Measurements from ENCODE around the gene MYCBP2. TPM values are rescaled to one million over a fixed set of nuclear protein-coding genes. Genes with fewer than 3 reads are reported as not detected.

MYCBP2 gene
- total RNA-seq, 1 experiment from 2014 or later, result 55.6 TPM

DNA sequence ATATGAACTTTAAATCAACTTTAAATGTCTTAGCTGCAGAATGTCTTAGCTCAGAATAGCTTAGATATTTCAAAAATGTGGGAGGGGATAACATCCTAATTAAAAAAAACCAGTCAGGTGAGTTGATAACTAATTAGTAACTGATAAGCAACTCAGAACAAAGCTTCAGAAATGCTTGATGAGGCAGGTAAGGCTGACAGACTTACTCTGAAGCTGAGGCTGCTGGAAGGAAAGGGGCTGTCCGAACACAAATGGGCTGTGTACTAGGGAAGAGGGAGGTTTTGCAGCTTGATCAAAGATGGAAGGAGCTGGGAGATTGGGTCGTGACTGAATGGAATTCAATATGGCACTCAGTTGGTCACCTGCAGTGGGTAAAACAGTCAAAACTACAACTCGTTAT lies 208.8 kb downstream of the MYCBP2 start:
- no peaks in the 10 kb centered on the region for H3F3A ChIP-seq (ENCODE audit: insufficient read depth, low read depth)
- no peaks in the 10 kb centered on the region for H3K9me2 ChIP-seq (ENCODE audit: insufficient read depth)
- intact Hi-C loops (cut with micrococcal nuclease; ENCODE audit: unreplicated experiment), result no loop called here
- no peaks in the 10 kb centered on the region for H3K4me1 ChIP-seq (replicated peaks; ENCODE audit: insufficient read depth)
- no peak overlapping the region for H2AFZ ChIP-seq
- no peak overlapping the region for H3K4me2 ChIP-seq
- no peaks in the 10 kb centered on the region for H3K27me3 ChIP-seq (ENCODE audit: insufficient read depth, low read depth)
- no peaks in the 10 kb centered on the region; the same call in 1 of the 2 replicates for H3K36me3 ChIP-seq (ENCODE audit: low read depth)
- BruUV-seq (replicated peaks), result no TSS peak
- POLR2A ChIA-PET (ENCODE audit: unreplicated experiment), result no interaction called here
- CTCF ChIA-PET, result no interaction called here
- no peaks in the 10 kb centered on the region for H4K20me1 ChIP-seq (ENCODE audit: insufficient read depth)
- H3K27ac ChIP-seq, result no peak overlapping the region
- DNase-seq, result no peak
- H3K79me2 ChIP-seq (ENCODE audit: low read depth), result no peaks in the 10 kb centered on the region
- TF ChIP-seq EZH2 (IDR thresholded peaks at IDR 0.05; ENCODE audit: low read depth), result no peak
- TF ChIP-seq, protein P1, sequence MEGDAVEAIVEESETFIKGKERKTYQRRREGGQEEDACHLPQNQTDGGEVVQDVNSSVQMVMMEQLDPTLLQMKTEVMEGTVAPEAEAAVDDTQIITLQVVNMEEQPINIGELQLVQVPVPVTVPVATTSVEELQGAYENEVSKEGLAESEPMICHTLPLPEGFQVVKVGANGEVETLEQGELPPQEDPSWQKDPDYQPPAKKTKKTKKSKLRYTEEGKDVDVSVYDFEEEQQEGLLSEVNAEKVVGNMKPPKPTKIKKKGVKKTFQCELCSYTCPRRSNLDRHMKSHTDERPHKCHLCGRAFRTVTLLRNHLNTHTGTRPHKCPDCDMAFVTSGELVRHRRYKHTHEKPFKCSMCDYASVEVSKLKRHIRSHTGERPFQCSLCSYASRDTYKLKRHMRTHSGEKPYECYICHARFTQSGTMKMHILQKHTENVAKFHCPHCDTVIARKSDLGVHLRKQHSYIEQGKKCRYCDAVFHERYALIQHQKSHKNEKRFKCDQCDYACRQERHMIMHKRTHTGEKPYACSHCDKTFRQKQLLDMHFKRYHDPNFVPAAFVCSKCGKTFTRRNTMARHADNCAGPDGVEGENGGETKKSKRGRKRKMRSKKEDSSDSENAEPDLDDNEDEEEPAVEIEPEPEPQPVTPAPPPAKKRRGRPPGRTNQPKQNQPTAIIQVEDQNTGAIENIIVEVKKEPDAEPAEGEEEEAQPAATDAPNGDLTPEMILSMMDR (conservative IDR thresholded peaks at IDR 0.05), result no peak
- no peak overlapping the region for H3K4me3 ChIP-seq
- H3K9me3 ChIP-seq (ENCODE audit: insufficient read depth, low read depth), result no peaks in the 10 kb centered on the region

GRCh38 chr13:77114271-77114670 lies 212.6 kb downstream of the MYCBP2 start:
- Histone ChIP-seq H3K36me3 (ENCODE audit: low read depth) (no peaks in the 10 kb centered on the region; the same call in 1 of the 2 replicates), H3K9me2 (ENCODE audit: insufficient read depth) (no peaks in the 10 kb centered on the region), H3K4me2 (no peak overlapping the region), H3K27me3 (ENCODE audit: insufficient read depth, low read depth) (no peaks in the 10 kb centered on the region), H4K20me1 (ENCODE audit: insufficient read depth) (no peaks in the 10 kb centered on the region), H3K4me1 (replicated peaks; ENCODE audit: insufficient read depth) (no peaks in the 10 kb centered on the region), H3K79me2 (ENCODE audit: low read depth) (no peaks in the 10 kb centered on the region), H3F3A (ENCODE audit: insufficient read depth, low read depth) (no peaks in the 10 kb centered on the region), H3K9me3 (ENCODE audit: insufficient read depth, low read depth) (no peaks in the 10 kb centered on the region), H2AFZ (no peak overlapping the region), H3K27ac (no peak overlapping the region), H3K4me3 (no peak overlapping the region)
- CTCF ChIA-PET, result no interaction called here
- POLR2A ChIA-PET (ENCODE audit: unreplicated experiment), result no interaction called here
- DNase-seq, result no peak
- BruUV-seq (replicated peaks), result no TSS peak
- intact Hi-C loops (cut with micrococcal nuclease; ENCODE audit: unreplicated experiment), result no loop called here
- TF ChIP-seq, protein P1 (conservative IDR thresholded peaks at IDR 0.05), result no peak
- TF ChIP-seq EZH2 (IDR thresholded peaks at IDR 0.05; ENCODE audit: low read depth), result no peak

DNA sequence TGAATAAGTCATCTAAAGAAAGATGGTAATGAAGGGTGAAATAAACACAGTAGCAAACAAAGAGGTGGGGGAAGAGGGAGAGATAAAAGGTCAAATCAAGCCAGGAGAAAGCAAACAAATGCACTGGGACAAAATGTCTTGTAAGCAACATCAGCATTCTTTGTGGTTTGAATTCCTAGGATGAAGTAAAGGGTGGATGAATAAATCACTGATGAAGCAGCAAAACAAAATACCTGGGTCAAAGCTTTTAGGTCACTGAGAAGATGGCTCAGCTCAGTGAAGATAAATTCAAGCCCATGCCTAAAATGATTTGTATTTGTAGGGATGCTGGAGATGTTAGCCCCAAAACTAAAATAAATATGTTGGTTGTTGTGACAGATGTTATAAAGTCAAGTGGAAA lies 213.4 kb downstream of the MYCBP2 start:
- H3K4me1 ChIP-seq (replicated peaks; ENCODE audit: insufficient read depth), result no peaks in the 10 kb centered on the region
- BruUV-seq (replicated peaks), result no TSS peak
- H3K4me2 ChIP-seq, result no peak overlapping the region
- H2AFZ ChIP-seq, result no peak overlapping the region
- ChIA-PET CTCF (no interaction called here), POLR2A (ENCODE audit: unreplicated experiment) (no interaction called here)
- no peaks in the 10 kb centered on the region; the same call in 1 of the 2 replicates for H3K36me3 ChIP-seq (ENCODE audit: low read depth)
- H3K9me2 ChIP-seq (ENCODE audit: insufficient read depth), result no peaks in the 10 kb centered on the region
- no peaks in the 10 kb centered on the region for H3F3A ChIP-seq (ENCODE audit: insufficient read depth, low read depth)
- no peaks in the 10 kb centered on the region for H3K27me3 ChIP-seq (ENCODE audit: insufficient read depth, low read depth)
- H3K4me3 ChIP-seq, result no peak overlapping the region
- no peaks in the 10 kb centered on the region for H3K79me2 ChIP-seq (ENCODE audit: low read depth)
- H3K9me3 ChIP-seq (ENCODE audit: insufficient read depth, low read depth), result no peaks in the 10 kb centered on the region
- H4K20me1 ChIP-seq (ENCODE audit: insufficient read depth), result no peaks in the 10 kb centered on the region
- no peak for TF ChIP-seq EZH2 (IDR thresholded peaks at IDR 0.05; ENCODE audit: low read depth)
- TF ChIP-seq, protein P1 (conservative IDR thresholded peaks at IDR 0.05), result no peak
- no peak overlapping the region for H3K27ac ChIP-seq
- intact Hi-C loops (cut with micrococcal nuclease; ENCODE audit: unreplicated experiment), result no loop called here
- no peak for DNase-seq
